ENCODE measurements around the gene USP53. TPM values are rescaled to one million over a fixed set of nuclear protein-coding genes. Genes with fewer than 3 reads are reported as not detected.
"Not testable (repeated sequence)": the region's sequence is repeated elsewhere in the genome, so short reads cannot be mapped to it uniquely, and the experiment has no call there.

USP53 gene
- total RNA-seq (17.3 TPM), polyA plus RNA-seq (10 to 100 TPM in 3 of 4 donors, 1 to 10 TPM in 1; 8.0 to 14.0 (median 11.5) TPM)

DNA sequence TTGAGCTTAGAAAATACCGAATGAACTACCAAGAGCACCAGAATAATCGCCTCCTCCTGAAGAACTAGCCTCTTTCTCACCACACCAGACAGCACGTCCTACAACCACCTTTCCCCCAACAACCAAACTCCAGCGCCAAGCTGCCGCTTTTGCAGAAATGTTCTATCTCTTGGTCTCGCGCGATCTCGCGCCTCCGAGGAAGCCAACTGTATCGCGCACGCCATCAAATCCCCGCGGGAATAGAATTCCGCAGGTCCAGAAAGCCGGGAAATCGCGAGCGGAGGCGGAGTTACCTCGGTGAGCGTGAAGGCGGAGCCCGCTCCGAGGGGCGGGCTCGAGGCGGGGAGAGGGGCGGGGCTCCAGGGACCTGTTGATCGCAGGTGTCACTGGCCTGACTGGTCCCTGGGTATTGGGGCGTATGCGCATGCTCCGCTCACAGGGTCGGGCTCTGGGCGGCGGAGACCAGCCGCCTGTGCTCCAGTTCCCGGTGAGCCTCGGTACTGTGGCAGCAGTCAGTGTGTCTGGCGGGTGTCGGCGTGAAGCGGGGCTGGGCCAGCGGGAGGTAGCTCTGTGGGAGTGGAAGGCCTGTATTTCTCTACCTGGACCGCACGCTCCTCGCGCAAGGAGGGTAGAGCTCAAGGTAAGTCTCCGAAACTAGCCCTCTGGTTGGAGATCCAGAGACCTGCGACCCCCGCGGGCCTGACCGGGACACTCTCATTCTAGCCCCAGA lies at the start of gene USP53:
USP53 (plus strand) TSS at position 480 of the 730 bp plus-strand sequence. CDS start 27,047 bp downstream, outside the sequence.
- peaks cover 4% of the 10 kb centered on the region for H3K36me3 Mint-ChIP-seq
- peaks cover 21 to 41% (median 30%) of the 10 kb centered on the region in 4 donors for H3K4me1 Mint-ChIP-seq

DNA sequence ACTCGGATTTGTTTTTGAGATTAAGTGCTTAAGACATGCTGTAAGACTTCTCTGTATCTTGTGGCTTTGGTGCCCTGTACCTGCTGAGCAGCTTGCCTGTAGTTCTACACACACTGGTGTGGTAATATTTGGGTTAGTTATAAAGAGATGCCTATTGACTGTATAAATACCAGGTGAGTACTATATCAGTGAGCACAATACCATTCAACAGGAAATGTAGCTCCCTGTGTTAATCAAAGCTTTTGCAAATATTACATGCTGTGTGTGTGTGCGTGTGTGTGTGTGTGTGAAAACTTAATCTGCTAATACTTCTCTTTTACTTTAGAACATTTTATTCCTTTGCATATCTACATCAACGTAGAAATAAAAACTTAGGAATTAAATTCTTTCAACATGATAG lies 46.7 kb upstream of the USP53 start:
- ATAC-seq (ENCODE audit: low read depth in 2 of 2): no peak
- H3K4me3 ChIP-seq (ENCODE audit: low read depth, low read length): no peak overlapping the region
- Mint-ChIP-seq H3K27ac (no peak overlapping the region), H3K4me1 (no peaks in the 10 kb centered on the region), H3K36me3 (no peaks in the 10 kb centered on the region), H3K4me3 (no peak overlapping the region), H3K27me3 (peaks cover 19% of the 10 kb centered on the region), H3K9me3 (peaks cover 0 to 1% (median 0%) of the 10 kb centered on the region in 7 donors)
- no peak for DNase-seq
- peaks cover 4% of the 10 kb centered on the region for H3K27me3 ChIP-seq (ENCODE audit: control insufficient read depth, insufficient read depth, low read length)
- no peaks in the 10 kb centered on the region for H3K36me3 ChIP-seq (ENCODE audit: control insufficient read depth, insufficient read depth, low read length)
- no peaks in the 10 kb centered on the region for H3K9me3 ChIP-seq (ENCODE audit: control insufficient read depth in 2 of 2, low read length in 2 of 2)
- H3K4me1 ChIP-seq (ENCODE audit: control insufficient read depth, insufficient read depth, low read length, poor library complexity, severe bottlenecking): no peaks in the 10 kb centered on the region
- no peak overlapping the region for H3K27ac ChIP-seq (ENCODE audit: insufficient read depth, low read length, poor library complexity, severe bottlenecking)

More for the DNA sequence above, at the start of gene USP53:
- Histone ChIP-seq H3K27ac (ENCODE audit: insufficient read depth, low read length, poor library complexity, severe bottlenecking) (peak within 1 kb of the TSS; percentile 83), H3K4me1 (ENCODE audit: control insufficient read depth, insufficient read depth, low read length, poor library complexity, severe bottlenecking) (peaks cover 25% of the 10 kb centered on the region), H3K36me3 (ENCODE audit: control insufficient read depth, insufficient read depth, low read length) (peaks cover under 1% of the 10 kb centered on the region), H3K27me3 (ENCODE audit: control insufficient read depth, insufficient read depth, low read length) (peaks cover 3% of the 10 kb centered on the region), H3K4me3 (ENCODE audit: low read depth, low read length) (peak within 1 kb of the TSS; percentile 99), H3K9me3 (ENCODE audit: control insufficient read depth in 2 of 2, low read length in 2 of 2) (no peaks in the 10 kb centered on the region)
- Mint-ChIP-seq H3K27me3 (peaks cover 16% of the 10 kb centered on the region), H3K9me3 (no peaks in the 10 kb centered on the region), H3K4me3 (peak within 1 kb of the TSS; percentile 98 to 100 (median 98)), H3K27ac (peak within 1 kb of the TSS; percentile 98 to 99 (median 99))
- DNase-seq (peak; percentile 95 to 98 (median 96)), ATAC-seq (ENCODE audit: low read depth in 2 of 2) (peak; percentile 93 to 96)

DNA sequence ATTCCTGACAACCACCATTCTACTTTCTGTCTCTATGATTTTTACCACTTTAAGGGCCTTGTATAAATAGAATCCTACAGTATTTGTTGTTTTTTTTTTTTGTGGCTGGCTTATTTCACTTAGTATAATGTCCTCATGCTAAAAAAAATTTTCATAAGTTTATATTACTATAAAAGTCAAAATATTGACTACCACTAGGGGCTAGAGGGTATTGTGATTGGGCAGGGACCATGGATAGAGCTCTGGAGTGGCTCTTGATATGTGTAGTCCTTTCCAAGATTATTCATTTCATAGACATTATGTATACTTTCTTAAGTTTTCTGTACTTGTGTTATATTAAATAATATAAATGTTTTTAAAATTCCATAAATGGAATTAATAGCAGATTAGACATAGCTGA lies 42.3 kb upstream of the USP53 start:
- no peak overlapping the region for H3K27ac Mint-ChIP-seq
- H3K4me1 Mint-ChIP-seq: no peaks in the 10 kb centered on the region
- Histone ChIP-seq H3K4me1 (ENCODE audit: control insufficient read depth, insufficient read depth, low read length, poor library complexity, severe bottlenecking) (no peaks in the 10 kb centered on the region), H3K27ac (ENCODE audit: insufficient read depth, low read length, poor library complexity, severe bottlenecking) (no peak overlapping the region), H3K9me3 (ENCODE audit: control insufficient read depth in 2 of 2, low read length in 2 of 2) (no peaks in the 10 kb centered on the region), H3K27me3 (ENCODE audit: control insufficient read depth, insufficient read depth, low read length) (no peaks in the 10 kb centered on the region), H3K36me3 (ENCODE audit: control insufficient read depth, insufficient read depth, low read length) (no peaks in the 10 kb centered on the region), H3K4me3 (ENCODE audit: low read depth, low read length) (no peak overlapping the region)
- no peaks in the 10 kb centered on the region for H3K27me3 Mint-ChIP-seq
- ATAC-seq (ENCODE audit: low read depth in 2 of 2): no peak
- DNase-seq: no peak
- no peak overlapping the region for H3K4me3 Mint-ChIP-seq
- no peaks in the 10 kb centered on the region for H3K9me3 Mint-ChIP-seq
- H3K36me3 Mint-ChIP-seq: no peaks in the 10 kb centered on the region

DNA sequence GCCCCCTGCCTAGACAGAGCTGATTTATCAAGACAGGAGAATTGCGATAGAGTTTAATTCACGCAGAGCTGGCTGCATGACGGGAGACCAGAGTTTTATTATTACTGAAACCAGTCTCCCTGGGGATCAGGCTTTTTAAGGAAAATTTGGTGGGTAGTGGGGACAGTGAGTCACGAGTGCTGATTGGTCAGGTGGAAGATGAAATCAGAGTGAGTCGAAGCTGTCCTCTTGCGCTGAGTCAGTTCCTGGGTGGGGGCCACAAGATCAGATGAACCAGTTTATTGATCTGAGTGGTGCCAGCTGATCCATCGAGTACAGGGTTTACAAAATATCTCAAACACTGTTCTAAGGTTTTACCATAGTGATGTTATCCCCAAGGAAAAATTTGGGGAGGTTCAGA lies 40.3 kb upstream of the USP53 start:
- ATAC-seq (ENCODE audit: low read depth in 2 of 2) (no peak), DNase-seq (no peak)
- Mint-ChIP-seq H3K27ac (no peak overlapping the region), H3K9me3 (no peaks in the 10 kb centered on the region), H3K4me1 (no peaks in the 10 kb centered on the region), H3K36me3 (no peaks in the 10 kb centered on the region), H3K27me3 (peaks cover 5% of the 10 kb centered on the region), H3K4me3 (no peak overlapping the region)
- Histone ChIP-seq H3K9me3 (ENCODE audit: control insufficient read depth in 2 of 2, low read length in 2 of 2) (no peaks in the 10 kb centered on the region), H3K4me1 (ENCODE audit: control insufficient read depth, insufficient read depth, low read length, poor library complexity, severe bottlenecking) (no peaks in the 10 kb centered on the region), H3K4me3 (ENCODE audit: low read depth, low read length) (no peak overlapping the region), H3K36me3 (ENCODE audit: control insufficient read depth, insufficient read depth, low read length) (no peaks in the 10 kb centered on the region), H3K27me3 (ENCODE audit: control insufficient read depth, insufficient read depth, low read length) (no peaks in the 10 kb centered on the region), H3K27ac (ENCODE audit: insufficient read depth, low read length, poor library complexity, severe bottlenecking) (no peak overlapping the region)

GRCh38 chr4:119173729-119174361 lies 38.7 kb upstream of the USP53 start:
- ATAC-seq (ENCODE audit: low read depth in 2 of 2); H3K27me3 ChIP-seq (ENCODE audit: control insufficient read depth, insufficient read depth, low read length); H3K4me1 ChIP-seq (ENCODE audit: control insufficient read depth, insufficient read depth, low read length, poor library complexity, severe bottlenecking); H3K4me3 ChIP-seq (ENCODE audit: low read depth, low read length); DNase-seq; H3K36me3 ChIP-seq (ENCODE audit: control insufficient read depth, insufficient read depth, low read length); H3K4me3 Mint-ChIP-seq; H3K36me3 Mint-ChIP-seq; H3K9me3 Mint-ChIP-seq; H3K27ac ChIP-seq (ENCODE audit: insufficient read depth, low read length, poor library complexity, severe bottlenecking); H3K4me1 Mint-ChIP-seq; H3K9me3 ChIP-seq (ENCODE audit: control insufficient read depth in 2 of 2, low read length in 2 of 2); H3K27ac Mint-ChIP-seq: not testable (repeated sequence)
- H3K27me3 Mint-ChIP-seq: peaks cover 11% of the 10 kb centered on the region

- H3K9me3 Mint-ChIP-seq: no peaks in the 10 kb centered on the region
- H3K4me3 ChIP-seq (ENCODE audit: low read depth, low read length): no peak overlapping the region
- no peaks in the 10 kb centered on the region for H3K36me3 ChIP-seq (ENCODE audit: control insufficient read depth, insufficient read depth, low read length)
- H3K27ac ChIP-seq (ENCODE audit: insufficient read depth, low read length, poor library complexity, severe bottlenecking): no peak overlapping the region
- peaks cover 18% of the 10 kb centered on the region for H3K27me3 Mint-ChIP-seq
- no peaks in the 10 kb centered on the region for H3K4me1 ChIP-seq (ENCODE audit: control insufficient read depth, insufficient read depth, low read length, poor library complexity, severe bottlenecking)
- no peaks in the 10 kb centered on the region for H3K36me3 Mint-ChIP-seq
- ATAC-seq (ENCODE audit: low read depth in 2 of 2) (no peak), DNase-seq (no peak)
- H3K9me3 ChIP-seq (ENCODE audit: control insufficient read depth in 2 of 2, low read length in 2 of 2): no peaks in the 10 kb centered on the region
- H3K4me3 Mint-ChIP-seq: no peak overlapping the region
- H3K27ac Mint-ChIP-seq: no peak overlapping the region
- H3K27me3 ChIP-seq (ENCODE audit: control insufficient read depth, insufficient read depth, low read length): peaks cover 6% of the 10 kb centered on the region
- no peaks in the 10 kb centered on the region for H3K4me1 Mint-ChIP-seq
Observed at GRCh38 chr4:119179011-119179410, 33.5 kb upstream of the USP53 start.

GRCh38 chr4:119184128-119184527 lies 28.4 kb upstream of the USP53 start:
- Mint-ChIP-seq H3K4me3 (no peak overlapping the region), H3K27me3 (peaks cover 20% of the 10 kb centered on the region), H3K9me3 (no peaks in the 10 kb centered on the region), H3K4me1 (no peaks in the 10 kb centered on the region), H3K27ac (no peak overlapping the region), H3K36me3 (no peaks in the 10 kb centered on the region)
- no peak for ATAC-seq (ENCODE audit: low read depth in 2 of 2)
- no peaks in the 10 kb centered on the region for H3K4me1 ChIP-seq (ENCODE audit: control insufficient read depth, insufficient read depth, low read length, poor library complexity, severe bottlenecking)
- no peak for DNase-seq
- H3K4me3 ChIP-seq (ENCODE audit: low read depth, low read length): no peak overlapping the region
- H3K27me3 ChIP-seq (ENCODE audit: control insufficient read depth, insufficient read depth, low read length): peaks cover 2% of the 10 kb centered on the region
- no peak overlapping the region for H3K27ac ChIP-seq (ENCODE audit: insufficient read depth, low read length, poor library complexity, severe bottlenecking)
- H3K36me3 ChIP-seq (ENCODE audit: control insufficient read depth, insufficient read depth, low read length): no peaks in the 10 kb centered on the region
- H3K9me3 ChIP-seq (ENCODE audit: control insufficient read depth in 2 of 2, low read length in 2 of 2): no peaks in the 10 kb centered on the region

- no peak overlapping the region for H3K4me3 ChIP-seq (ENCODE audit: low read depth, low read length)
- no peak for ATAC-seq (ENCODE audit: low read depth in 2 of 2)
- Mint-ChIP-seq H3K27ac (no peak overlapping the region), H3K36me3 (peaks cover 10% of the 10 kb centered on the region), H3K9me3 (peaks cover 0 to 1% (median 0%) of the 10 kb centered on the region in 7 donors), H3K4me3 (no peak overlapping the region), H3K27me3 (peaks cover 7% of the 10 kb centered on the region), H3K4me1 (no peaks in the 10 kb centered on the region)
- H3K27me3 ChIP-seq (ENCODE audit: control insufficient read depth, insufficient read depth, low read length): no peaks in the 10 kb centered on the region
- no peaks in the 10 kb centered on the region for H3K4me1 ChIP-seq (ENCODE audit: control insufficient read depth, insufficient read depth, low read length, poor library complexity, severe bottlenecking)
- H3K27ac ChIP-seq (ENCODE audit: insufficient read depth, low read length, poor library complexity, severe bottlenecking): no peak overlapping the region
- H3K9me3 ChIP-seq (ENCODE audit: control insufficient read depth in 2 of 2, low read length in 2 of 2): no peaks in the 10 kb centered on the region
- no peak for DNase-seq
- H3K36me3 ChIP-seq (ENCODE audit: control insufficient read depth, insufficient read depth, low read length): no peaks in the 10 kb centered on the region
Observed at GRCh38 chr4:119189638-119190037, 22.9 kb upstream of the USP53 start.
